HAP-1 (cell line): Measurements from ENCODE around the gene ABCC12.
"Not testable (repeated sequence)": the region's sequence is repeated elsewhere in the genome, so short reads cannot be mapped to it uniquely, and the experiment has no call there.

Source experiments
- DNase-seq, 2 experiments: peaks; one replicate each; pipeline ENCODE4 v3.0.0-alpha.2; 2016 to 2020; ENCODE audit warnings: low spot score in 2 of 2
- H3K27me3 ChIP-seq: fragments of 250-450 bp; sonication (Bioruptor Pico); 2 replicates; pipeline ENCODE4 v1.5.1; 2020; ENCODE audit warnings: low read depth, mild to moderate bottlenecking, moderate library complexity
- H3K36me3 ChIP-seq: fragments of 250-450 bp; sonication (Bioruptor Pico); replicated peaks from 2 replicates; pipeline ENCODE4 v1.5.1; 2020; ENCODE audit warnings: mild to moderate bottlenecking
- H3K4me1 ChIP-seq: fragments of 250-450 bp; sonication (Bioruptor Pico); 2 replicates; pipeline ENCODE4 v1.5.1; 2020; ENCODE audit warnings: mild to moderate bottlenecking
- H3K4me3 ChIP-seq: fragments of 250-450 bp; sonication (Bioruptor Pico); 2 replicates; pipeline ENCODE4 v1.5.1; 2020; ENCODE audit warnings: mild to moderate bottlenecking, moderate library complexity
- H3K9me3 ChIP-seq: fragments of 250-450 bp; sonication (Bioruptor Pico); 2 replicates; pipeline ENCODE4 v1.5.1; 2020; ENCODE audit warnings: mild to moderate bottlenecking, moderate library complexity
- in situ Hi-C: fragments of 300-500 bp; cut with MboI; formaldehyde crosslinking; loops from 3 replicates; pipeline ENCODE4 v1.14.3; 2020; ENCODE audit warnings: low sequenced_read_pairs, inconsistent platforms, mixed read lengths

ABCC12 gene

DNA sequence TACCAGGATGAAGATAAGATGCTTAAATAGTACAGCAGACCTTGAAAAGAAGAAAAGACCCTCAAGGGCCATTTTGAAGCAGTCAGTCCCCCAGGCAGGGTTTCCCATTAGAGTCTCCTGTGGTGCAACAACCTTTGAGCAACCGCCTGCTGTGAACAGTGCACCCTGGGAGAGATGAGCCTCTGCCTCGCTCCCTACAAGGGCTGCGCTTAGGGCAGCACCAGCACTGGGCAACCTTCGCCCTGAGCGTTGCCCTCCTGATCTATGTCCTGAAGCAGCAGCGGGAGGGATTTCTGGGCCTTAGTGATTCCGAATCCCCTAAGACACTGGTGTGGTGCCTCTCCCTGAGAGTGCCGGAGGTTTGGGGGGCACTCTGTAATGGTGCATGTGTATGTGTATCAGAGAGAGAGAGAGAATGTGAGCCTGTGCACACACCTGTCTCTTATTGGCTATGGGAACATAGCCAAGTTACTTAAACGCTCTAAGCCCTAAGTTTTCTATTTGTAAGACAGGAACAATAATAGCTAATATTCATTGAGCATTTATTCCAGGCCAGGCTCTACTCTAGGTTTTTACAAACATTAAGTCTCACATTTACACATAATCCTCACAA, 25.2 kb upstream of the ABCC12 start:
- no peaks in the 10 kb centered on the region for H3K4me1 ChIP-seq
- H3K36me3 ChIP-seq: no peaks in the 10 kb centered on the region
- no peaks in the 10 kb centered on the region for H3K27me3 ChIP-seq
- no peak overlapping the region for H3K4me3 ChIP-seq
- DNase-seq: no peak
- in situ Hi-C loops: no loop called here
- no peaks in the 10 kb centered on the region for H3K9me3 ChIP-seq

DNA sequence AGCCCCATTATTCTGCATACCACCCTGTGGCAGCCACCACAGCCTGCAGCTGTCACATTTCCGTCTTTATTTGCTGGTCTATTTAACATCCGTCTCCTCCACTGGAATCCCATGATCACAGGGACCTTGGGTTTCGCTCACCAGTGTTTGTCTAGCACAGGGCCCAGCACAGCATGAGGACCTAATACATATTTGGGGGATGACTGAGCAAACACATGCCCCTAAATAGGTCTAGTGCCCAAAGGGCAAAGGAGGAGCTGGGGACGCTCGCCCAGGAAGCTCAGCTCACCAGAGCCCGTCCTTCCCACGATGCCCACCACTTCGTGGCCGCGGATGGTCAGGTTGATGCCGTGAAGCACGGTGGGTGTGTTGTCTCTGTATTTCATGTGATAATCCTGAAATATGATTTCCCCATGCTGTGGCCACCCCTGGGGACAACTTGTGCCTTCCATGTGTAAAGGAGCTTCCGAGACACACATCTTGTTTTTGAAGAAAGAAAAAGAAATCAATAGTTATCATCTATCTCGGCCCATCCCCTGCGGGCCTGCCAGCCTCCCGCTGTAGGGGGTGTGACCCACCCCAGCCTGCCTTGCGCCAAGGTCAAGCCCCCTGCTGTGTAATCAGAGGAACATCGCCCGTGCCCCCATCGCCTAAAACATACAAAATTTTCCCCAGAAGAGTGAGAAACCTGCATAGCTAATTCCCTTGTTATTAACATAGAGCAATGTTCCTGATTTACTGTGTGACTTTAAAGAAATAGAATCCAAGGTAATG, 21.0 kb upstream of the ABCC12 start:
- in situ Hi-C loops: no loop called here
- Histone ChIP-seq H3K4me1 (no peaks in the 10 kb centered on the region), H3K9me3 (no peaks in the 10 kb centered on the region), H3K27me3 (no peaks in the 10 kb centered on the region), H3K4me3 (no peak overlapping the region), H3K36me3 (no peaks in the 10 kb centered on the region)
- DNase-seq: no peak

- no peaks in the 10 kb centered on the region for H3K36me3 ChIP-seq
- in situ Hi-C loops: no loop called here
- no peaks in the 10 kb centered on the region for H3K4me1 ChIP-seq
- no peaks in the 10 kb centered on the region for H3K27me3 ChIP-seq
- no peak overlapping the region for H3K4me3 ChIP-seq
- H3K9me3 ChIP-seq: no peaks in the 10 kb centered on the region
- DNase-seq: no peak
Observed at GRCh38 chr16:48173889-48174288, 18.1 kb upstream of the ABCC12 start.

DNA sequence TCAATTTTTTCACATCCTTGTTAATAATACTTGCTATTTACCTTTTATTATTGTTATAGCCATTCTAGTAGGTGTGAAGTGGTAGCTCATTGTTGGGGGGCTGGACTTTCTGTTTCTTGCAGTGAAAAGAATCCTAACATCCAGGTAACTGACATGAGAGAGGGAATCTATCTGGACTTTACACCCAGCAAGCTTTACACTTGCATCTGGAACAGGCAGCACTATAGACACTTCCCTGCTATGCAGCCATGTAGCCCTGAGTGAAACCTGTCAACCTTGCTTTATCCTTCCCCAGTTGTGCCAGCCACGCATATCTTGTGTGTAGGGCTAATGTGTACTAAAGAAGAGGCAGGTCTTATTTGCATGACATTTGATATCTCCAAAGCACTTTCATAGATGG, 16.9 kb upstream of the ABCC12 start:
- H3K4me1 ChIP-seq: no peaks in the 10 kb centered on the region
- no peaks in the 10 kb centered on the region for H3K9me3 ChIP-seq
- no peak for DNase-seq
- in situ Hi-C loops: no loop called here
- H3K4me3 ChIP-seq: no peak overlapping the region
- H3K36me3 ChIP-seq: no peaks in the 10 kb centered on the region
- H3K27me3 ChIP-seq: no peaks in the 10 kb centered on the region

DNA sequence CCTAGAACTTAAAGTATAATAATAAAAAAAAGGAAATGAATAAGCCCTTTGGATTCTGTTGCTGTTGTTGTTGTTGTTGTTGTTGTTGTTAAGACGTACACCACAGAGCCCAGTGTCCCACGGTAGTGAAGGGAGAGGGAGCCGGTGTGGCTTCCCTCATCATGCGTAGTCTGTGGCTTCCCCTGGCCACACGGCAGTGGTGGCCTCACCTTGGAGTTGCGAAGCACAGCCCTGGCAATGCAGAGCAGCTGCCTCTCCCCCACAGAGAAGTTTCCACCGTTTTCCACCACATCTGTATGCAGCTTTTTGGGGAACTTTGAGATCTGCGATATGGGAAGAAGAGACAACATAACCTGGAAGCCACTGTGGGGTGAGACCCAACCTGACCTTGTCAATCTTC, 14.1 kb upstream of the ABCC12 start:
- H3K27me3 ChIP-seq: no peaks in the 10 kb centered on the region
- no peaks in the 10 kb centered on the region for H3K4me1 ChIP-seq
- H3K4me3 ChIP-seq: no peak overlapping the region
- H3K9me3 ChIP-seq: no peaks in the 10 kb centered on the region
- no peak for DNase-seq
- no peaks in the 10 kb centered on the region for H3K36me3 ChIP-seq
- in situ Hi-C loops: loop anchor here (10.0 kb wide), 2 partner anchors 1025 to 1135 kb away; partner anchors contain the start of gene NETO2

- no peaks in the 10 kb centered on the region for H3K9me3 ChIP-seq
- H3K36me3 ChIP-seq: no peaks in the 10 kb centered on the region
- no peaks in the 10 kb centered on the region for H3K4me1 ChIP-seq
- no peaks in the 10 kb centered on the region for H3K27me3 ChIP-seq
- in situ Hi-C loops: loop anchor here (10.0 kb wide), 2 partner anchors 1023 to 1133 kb away; partner anchors contain the start of gene NETO2
- no peak for DNase-seq
- no peak overlapping the region for H3K4me3 ChIP-seq
Observed at GRCh38 chr16:48168075-48168474, 12.3 kb upstream of the ABCC12 start.

- H3K4me1 ChIP-seq, DNase-seq, H3K27me3 ChIP-seq, H3K36me3 ChIP-seq, H3K9me3 ChIP-seq, H3K4me3 ChIP-seq: not testable (repeated sequence)
- in situ Hi-C loops: loop anchor here (10.0 kb wide), 2 partner anchors 1022 to 1132 kb away; partner anchors contain the start of gene NETO2
Observed at GRCh38 chr16:48166617-48167016, 10.8 kb upstream of the ABCC12 start.

DNA sequence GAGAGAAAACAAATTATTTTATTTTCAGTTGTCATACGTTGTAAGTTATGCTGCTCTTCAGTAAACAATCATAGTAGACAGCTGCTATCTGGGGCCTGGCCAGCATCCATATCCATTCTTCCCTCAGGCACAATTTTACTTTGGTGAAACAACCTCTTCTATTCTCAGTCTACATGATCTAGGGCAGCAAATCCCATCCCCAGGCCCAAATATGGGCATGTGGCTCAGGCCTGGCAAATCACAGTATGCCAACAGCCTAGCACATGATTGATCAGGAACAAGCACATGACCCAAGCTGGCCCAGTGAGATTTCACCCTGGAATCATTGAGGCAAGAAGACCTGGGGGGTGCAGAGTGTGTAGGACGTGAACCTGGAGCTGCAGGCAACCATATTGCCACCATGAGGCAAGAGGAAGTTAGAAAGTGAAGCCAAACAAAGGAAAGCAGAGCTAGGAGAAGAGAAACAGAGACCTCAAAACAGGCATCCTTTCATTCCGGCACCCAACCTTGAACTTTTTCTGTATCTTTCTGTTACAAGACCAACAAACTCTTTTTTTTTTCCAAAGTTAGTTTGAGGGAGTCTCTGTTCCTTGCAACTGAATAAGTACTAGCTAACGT, 10.3 kb upstream of the ABCC12 start:
- Histone ChIP-seq H3K4me3 (no peak overlapping the region), H3K36me3 (no peaks in the 10 kb centered on the region), H3K4me1 (no peaks in the 10 kb centered on the region), H3K9me3 (no peaks in the 10 kb centered on the region), H3K27me3 (no peaks in the 10 kb centered on the region)
- DNase-seq: no peak
- in situ Hi-C loops: loop anchor here (10.0 kb wide), 2 partner anchors 1021 to 1131 kb away; partner anchors contain the start of gene NETO2

DNA sequence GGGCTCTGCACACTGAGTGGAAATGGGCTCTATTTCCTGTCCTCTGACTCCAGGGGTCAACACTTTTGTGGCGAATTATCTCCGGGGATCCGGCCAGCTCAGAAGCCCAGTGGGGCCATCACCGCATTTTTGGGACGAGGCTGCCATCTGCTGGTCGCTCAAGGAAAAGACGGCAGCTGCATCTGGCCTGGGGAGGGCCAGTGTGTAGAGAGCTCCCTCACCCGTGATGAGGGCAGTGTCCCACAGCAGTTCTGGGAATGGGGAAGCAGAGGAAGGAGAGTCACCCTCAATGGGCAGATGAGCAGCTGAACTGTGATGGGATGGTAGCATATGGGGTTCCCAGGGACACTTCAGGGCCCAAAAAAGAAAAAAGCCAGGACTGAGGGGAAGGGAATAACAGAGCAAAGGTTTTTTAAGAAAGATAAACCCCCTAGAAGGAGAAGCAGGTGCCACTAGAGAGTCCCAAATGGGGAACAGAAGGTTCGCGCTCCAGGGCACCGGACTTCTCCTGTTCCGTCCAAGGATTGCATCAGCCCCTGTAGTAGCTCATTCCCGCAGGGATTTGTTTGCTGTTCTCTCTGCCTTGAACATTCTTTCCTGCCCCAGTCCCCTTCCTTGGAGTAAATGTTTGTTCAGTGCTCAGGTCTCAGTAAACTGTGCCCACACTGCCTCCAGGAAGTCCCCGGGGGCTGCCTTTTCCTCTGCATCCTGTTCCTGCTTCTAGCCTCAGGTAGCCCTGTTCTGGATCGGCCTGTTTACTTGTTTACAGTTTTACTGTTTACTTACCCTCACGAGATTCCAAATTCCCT, 9.3 kb upstream of the ABCC12 start:
- H3K9me3 ChIP-seq: no peaks in the 10 kb centered on the region
- in situ Hi-C loops: loop anchor here (5.0 to 10.0 kb wide), 3 partner anchors 1020 to 1218 kb away; partner anchors contain the start of gene NETO2
- H3K4me3 ChIP-seq: no peak overlapping the region

DNA sequence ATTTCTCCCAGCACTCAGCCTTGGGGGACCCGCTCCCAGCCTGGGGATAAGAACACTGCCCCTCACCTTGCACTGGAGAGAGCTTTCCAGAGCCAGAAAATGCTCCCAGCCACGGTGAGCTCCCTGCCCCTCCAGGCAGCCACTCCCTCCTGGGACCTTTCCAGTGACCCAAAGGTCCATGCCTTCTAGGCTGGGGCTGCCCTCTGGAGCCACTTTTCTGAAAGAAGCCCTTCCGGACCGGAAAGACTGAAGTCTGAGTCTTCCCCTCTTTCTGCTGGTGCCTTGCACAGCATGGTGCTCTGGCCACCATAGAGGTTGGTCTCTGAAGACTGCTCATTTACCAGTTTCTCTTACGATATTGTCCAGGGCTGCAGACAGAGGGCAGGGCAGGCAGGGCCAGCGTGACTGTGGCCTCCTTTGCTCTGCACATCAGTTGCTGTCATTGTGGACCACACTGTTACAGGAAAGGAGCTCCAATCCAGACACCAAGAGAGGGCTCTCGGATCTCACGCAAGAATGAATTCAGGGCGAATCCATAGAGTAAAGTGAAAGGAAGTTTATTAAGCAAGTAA, 7.1 kb upstream of the ABCC12 start:
- Histone ChIP-seq H3K9me3 (no peaks in the 10 kb centered on the region), H3K4me1 (no peaks in the 10 kb centered on the region), H3K4me3 (no peak overlapping the region), H3K36me3 (no peaks in the 10 kb centered on the region), H3K27me3 (no peaks in the 10 kb centered on the region)
- in situ Hi-C loops: loop anchor here (5.0 to 10.0 kb wide), 3 partner anchors 1018 to 1216 kb away; partner anchors contain the start of gene NETO2
- no peak for DNase-seq

More for the DNA sequence above, 9.3 kb upstream of the ABCC12 start:
- H3K36me3 ChIP-seq: no peaks in the 10 kb centered on the region
- peak; percentile 36 to 85 for DNase-seq
- H3K27me3 ChIP-seq: no peaks in the 10 kb centered on the region
- H3K4me1 ChIP-seq: no peaks in the 10 kb centered on the region

DNA sequence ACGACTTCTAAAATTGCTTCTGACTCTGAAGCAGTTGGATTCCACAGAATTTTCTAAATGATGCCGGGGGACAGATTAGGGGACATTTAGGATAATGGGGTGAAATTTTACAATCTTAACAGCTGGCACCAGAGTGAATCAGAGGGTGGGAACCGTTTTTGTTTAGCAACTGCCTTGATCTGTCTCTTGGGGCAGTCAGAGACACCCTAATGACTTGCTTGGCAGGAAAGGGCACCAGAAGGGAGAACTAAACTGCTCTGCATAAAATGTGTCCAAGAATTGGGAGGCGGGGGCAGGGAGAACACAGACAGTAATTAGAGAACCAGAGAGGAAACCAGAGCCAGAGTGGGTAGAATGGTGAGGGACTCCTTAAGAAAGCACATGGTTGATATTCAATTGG, 6.1 kb upstream of the ABCC12 start:
- no peaks in the 10 kb centered on the region for H3K9me3 ChIP-seq
- H3K36me3 ChIP-seq: no peaks in the 10 kb centered on the region
- DNase-seq: no peak
- no peaks in the 10 kb centered on the region for H3K27me3 ChIP-seq
- in situ Hi-C loops: loop anchor here (5.0 to 10.0 kb wide), 3 partner anchors 1017 to 1215 kb away; partner anchors contain the start of gene NETO2
- H3K4me3 ChIP-seq: no peak overlapping the region
- no peaks in the 10 kb centered on the region for H3K4me1 ChIP-seq

- no peak for DNase-seq
- in situ Hi-C loops: loop anchor here (5.0 to 10.0 kb wide), 3 partner anchors 1016 to 1213 kb away; partner anchors contain the start of gene NETO2
- H3K36me3 ChIP-seq: no peaks in the 10 kb centered on the region
- no peak overlapping the region for H3K4me3 ChIP-seq
- no peaks in the 10 kb centered on the region for H3K9me3 ChIP-seq
- H3K27me3 ChIP-seq: no peaks in the 10 kb centered on the region
- peaks cover 2% of the 10 kb centered on the region; the same call in 1 of the 2 replicates for H3K4me1 ChIP-seq
Observed at GRCh38 chr16:48160575-48160974, 4.8 kb upstream of the ABCC12 start.

DNA sequence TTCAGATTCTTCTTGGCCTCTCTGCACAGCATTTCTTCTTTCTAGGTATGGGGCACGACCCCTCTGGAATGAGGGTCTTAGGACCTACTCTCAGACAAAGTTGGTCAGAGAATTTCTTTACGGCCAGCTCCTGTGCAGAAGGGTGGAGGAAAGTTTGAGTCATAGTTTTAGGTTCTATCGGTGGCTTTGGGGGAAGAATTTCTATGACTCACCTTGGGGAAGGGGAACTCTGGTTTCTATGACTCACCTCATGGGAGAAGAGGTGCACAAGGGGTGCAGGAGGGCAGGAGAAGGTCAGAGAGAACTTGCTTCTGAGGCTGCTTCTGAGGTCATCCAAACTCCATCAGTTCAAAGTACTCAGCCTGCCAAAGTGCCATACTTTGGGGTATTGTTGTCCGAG, 2.5 kb upstream of the ABCC12 start:
- no peak for DNase-seq
- Histone ChIP-seq H3K9me3 (no peaks in the 10 kb centered on the region), H3K27me3 (no peaks in the 10 kb centered on the region), H3K36me3 (no peaks in the 10 kb centered on the region), H3K4me3 (no peak overlapping the region), H3K4me1 (peaks cover 2% of the 10 kb centered on the region; the same call in 1 of the 2 replicates)
- in situ Hi-C loops: no loop called here
